HG03196 (cell line): ENCODE results near the gene EXOC8.

Experiments used
- ATAC-seq: cut with Tn5 transposase; IDR thresholded peaks from one replicate; pipeline ENCODE4 v1.9.1; 2021; ENCODE audit not compliant: unreplicated experiment

Gene EXOC8

GRCh38 chr1:231318015-231318355, 19.7 kb downstream of the EXOC8 start:
- no peak for ATAC-seq

GRCh38 chr1:231317306-231318014, 20.2 kb downstream of the EXOC8 start:
- ATAC-seq = no peak

GRCh38 chr1:231315887-231316286, 21.8 kb downstream of the EXOC8 start:
- no peak for ATAC-seq

GRCh38 chr1:231313661-231314060, 24.0 kb downstream of the EXOC8 start:
- ATAC-seq = no peak

- ATAC-seq = no peak
Measured at GRCh38 chr1:231312432-231312788, 25.2 kb downstream of the EXOC8 start.

GRCh38 chr1:231311720-231312431, 25.8 kb downstream of the EXOC8 start:
- no peak for ATAC-seq

- no peak for ATAC-seq
Measured at GRCh38 chr1:231310391-231310934, 27.2 kb downstream of the EXOC8 start.

- no peak for ATAC-seq
Measured at GRCh38 chr1:231301990-231302389, 35.7 kb downstream of the EXOC8 start.

- ATAC-seq = no peak
Measured at GRCh38 chr1:231295938-231296337, 41.7 kb downstream of the EXOC8 start.

- no peak for ATAC-seq
Measured at GRCh38 chr1:231286603-231287002, 51.0 kb downstream of the EXOC8 start.

- no peak for ATAC-seq
Measured at GRCh38 chr1:231284441-231284840, 53.2 kb downstream of the EXOC8 start.
